Measurements from ENCODE around the gene HOXD10. TPM values are rescaled to one million over a fixed set of nuclear protein-coding genes. Genes with fewer than 3 reads are reported as not detected.

HOXD10 gene
- total and polyA plus RNA-seq, 2 of the 13 experiments (the other 11 are each of a cell fraction or from before 2014, with no cell fraction given), result not detected

DNA sequence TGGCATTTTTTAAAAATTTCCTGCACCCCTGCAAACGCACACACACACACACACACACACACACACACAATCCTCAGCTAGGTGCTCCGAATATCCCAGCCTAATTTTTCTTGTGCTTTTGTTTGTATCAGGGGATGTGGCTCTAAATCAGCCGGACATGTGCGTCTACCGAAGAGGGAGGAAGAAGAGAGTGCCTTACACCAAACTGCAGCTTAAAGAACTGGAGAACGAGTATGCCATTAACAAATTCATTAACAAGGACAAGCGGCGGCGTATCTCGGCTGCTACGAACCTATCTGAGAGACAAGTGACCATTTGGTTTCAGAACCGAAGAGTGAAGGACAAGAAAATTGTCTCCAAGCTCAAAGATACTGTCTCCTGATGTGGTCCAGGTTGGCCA, 22.2 kb upstream of the HOXD10 start:
- CTCF ChIA-PET (ENCODE audit: low intra/inter-chr PET ratio, low total read pairs), result no interaction called here
- no TSS peak for BruUV-seq (replicated peaks)
- peaks cover 26 to 92% of the 10 kb centered on the region in 2 experiments for H3K27me3 ChIP-seq (ENCODE audit: control insufficient read depth in 1 of 2, insufficient read depth in 2 of 2, low read length in 2 of 2)

DNA sequence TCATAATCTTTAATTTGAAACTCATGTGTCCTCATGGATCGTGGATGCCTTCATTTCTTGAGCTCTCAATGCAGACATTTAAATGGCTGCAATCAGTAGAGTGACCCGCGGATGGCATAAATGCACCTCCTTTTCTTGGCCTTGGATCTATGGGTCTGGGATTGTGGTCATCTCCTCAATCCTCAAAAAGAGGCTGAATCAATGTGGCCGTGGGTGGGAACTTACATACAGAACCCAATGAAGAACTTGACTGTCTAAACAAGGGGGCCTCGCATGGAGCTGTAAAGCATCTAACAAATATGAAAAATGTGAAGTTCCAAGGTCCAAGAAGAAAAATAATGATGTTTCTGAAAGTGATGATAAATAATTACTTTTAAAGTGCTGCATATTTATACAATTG, 21.2 kb upstream of the HOXD10 start:
- H3K4me3 ChIP-seq (replicated peaks in 1 of 3; ENCODE audit: insufficient read depth in 1 of 3, low read depth in 2 of 3, low read length in 3 of 3), result no peak overlapping the region
- TF ChIP-seq CBX2 (IDR thresholded peaks at IDR 0.05; ENCODE audit: low read depth, low read length), result 0 out of 2 replicates have a peak, but pooled peaks have one; percentile 19
- TF ChIP-seq CBX2 (CRISPR knock-in tag; IDR thresholded peaks at IDR 0.05; ENCODE audit: low read depth), result no peak
- TF ChIP-seq SMARCE1 (IDR thresholded peaks at IDR 0.05; ENCODE audit: borderline replicate concordance), result no peak
- TF ChIP-seq KDM6A (CRISPR knock-in tag; IDR thresholded peaks at IDR 0.05; ENCODE audit: low read depth), result no peak
- no peak overlapping the region for H3K4me2 ChIP-seq (ENCODE audit: low read depth, low read length)
- H3K36me3 ChIP-seq (replicated peaks in 1 of 2; ENCODE audit: control insufficient read depth in 1 of 2, insufficient read depth in 2 of 2, low read length in 2 of 2), result no peaks in the 10 kb centered on the region
- no peaks in the 10 kb centered on the region for H3K79me2 ChIP-seq (ENCODE audit: insufficient read depth, low read length)
- FAIRE-seq (no peak), ATAC-seq (no peak), DNase-seq (ENCODE audit: low spot score) (no peak)
- 41% methylated on average over 5 of the region's 5 CpGs for WGBS (ENCODE audit: low lambda C conversion rate)
- H3K9me3 ChIP-seq (ENCODE audit: low read length), result no peaks in the 10 kb centered on the region
- ChIA-PET CTCF (ENCODE audit: low intra/inter-chr PET ratio, low total read pairs) (interaction anchor here (0.9 kb wide), 1 partner anchor 729 kb away, joined by 4 read pairs; no protein-coding TSS in a partner anchor), POLR2A (no interaction called here)
- in situ Hi-C loops (cut with HindIII; ENCODE audit: extremely low pct_ligation_motif_present, low pct_unique_long_range_greater_than_20kb) (loop anchor here (5.0 kb wide), 2 partner anchors 408 to 728 kb away; no protein-coding TSS in a partner anchor), intact Hi-C loops (cut with micrococcal nuclease; ENCODE audit: unreplicated experiment) (loop anchor here (5.0 kb wide), 1 partner anchor 893 kb away; no protein-coding TSS in a partner anchor)
- no peak overlapping the region for H3K27ac ChIP-seq (ENCODE audit: extremely low read length, insufficient read depth, low read length)
- H4K20me1 ChIP-seq (ENCODE audit: insufficient read depth, low read length), result no peaks in the 10 kb centered on the region
- no TSS peak for BruUV-seq (replicated peaks)
- H2AFZ ChIP-seq (ENCODE audit: low read length), result no peak overlapping the region
- no peak overlapping the region for H3K9ac ChIP-seq (ENCODE audit: insufficient read depth, low read depth, low read length)
- peaks cover 17% of the 10 kb centered on the region for H3K4me1 ChIP-seq (ENCODE audit: insufficient read depth, low read length)
- peaks cover 22 to 94% of the 10 kb centered on the region in 2 experiments for H3K27me3 ChIP-seq (ENCODE audit: control insufficient read depth in 1 of 2, insufficient read depth in 2 of 2, low read length in 2 of 2)

More for the DNA sequence above, 22.2 kb upstream of the HOXD10 start:
- Histone ChIP-seq H3K4me3 (replicated peaks in 1 of 3; ENCODE audit: insufficient read depth in 1 of 3, low read depth in 2 of 3, low read length in 3 of 3) (no peak overlapping the region), H3K79me2 (ENCODE audit: insufficient read depth, low read length) (no peaks in the 10 kb centered on the region), H3K4me2 (ENCODE audit: low read depth, low read length) (no peak overlapping the region), H3K9me3 (ENCODE audit: low read length) (no peaks in the 10 kb centered on the region), H2AFZ (ENCODE audit: low read length) (no peak overlapping the region), H3K36me3 (replicated peaks in 1 of 2; ENCODE audit: control insufficient read depth in 1 of 2, insufficient read depth in 2 of 2, low read length in 2 of 2) (no peaks in the 10 kb centered on the region), H3K9ac (ENCODE audit: insufficient read depth, low read depth, low read length) (no peak overlapping the region), H3K4me1 (ENCODE audit: insufficient read depth, low read length) (peaks cover 17% of the 10 kb centered on the region), H3K27ac (ENCODE audit: extremely low read length, insufficient read depth, low read length) (no peak overlapping the region), H4K20me1 (ENCODE audit: insufficient read depth, low read length) (no peaks in the 10 kb centered on the region)
- peak; percentile 9 for TF ChIP-seq ZFP36 (IDR thresholded peaks at IDR 0.05; ENCODE audit: borderline replicate concordance, low read depth, low read length, partially characterized antibody)
- TF ChIP-seq ZNF121 (CRISPR knock-in tag; IDR thresholded peaks at IDR 0.05), result no peak
- no peak for TF ChIP-seq ZNF446 (CRISPR knock-in tag; IDR thresholded peaks at IDR 0.05)
- intact Hi-C loops (cut with micrococcal nuclease; ENCODE audit: unreplicated experiment) (no loop called here), in situ Hi-C loops (cut with HindIII; ENCODE audit: extremely low pct_ligation_motif_present, low pct_unique_long_range_greater_than_20kb) (no loop called here)
- ATAC-seq, result no peak
- POLR2A ChIA-PET, result no interaction called here
- no peak for FAIRE-seq
- WGBS (ENCODE audit: low lambda C conversion rate), result 25% methylated on average over 12 of the region's 12 CpGs
- DNase-seq (ENCODE audit: low spot score), result no peak

Measured in HepG2 (cell line).